ENCODE data around the gene FPGS.
A peak's percentile ranks its signal among the peaks of the same experiment; 100 is the strongest.
"Not testable (repeated sequence)": the region's sequence is repeated elsewhere in the genome, so short reads cannot be mapped to it uniquely, and the experiment has no call there.

The FPGS gene

DNA sequence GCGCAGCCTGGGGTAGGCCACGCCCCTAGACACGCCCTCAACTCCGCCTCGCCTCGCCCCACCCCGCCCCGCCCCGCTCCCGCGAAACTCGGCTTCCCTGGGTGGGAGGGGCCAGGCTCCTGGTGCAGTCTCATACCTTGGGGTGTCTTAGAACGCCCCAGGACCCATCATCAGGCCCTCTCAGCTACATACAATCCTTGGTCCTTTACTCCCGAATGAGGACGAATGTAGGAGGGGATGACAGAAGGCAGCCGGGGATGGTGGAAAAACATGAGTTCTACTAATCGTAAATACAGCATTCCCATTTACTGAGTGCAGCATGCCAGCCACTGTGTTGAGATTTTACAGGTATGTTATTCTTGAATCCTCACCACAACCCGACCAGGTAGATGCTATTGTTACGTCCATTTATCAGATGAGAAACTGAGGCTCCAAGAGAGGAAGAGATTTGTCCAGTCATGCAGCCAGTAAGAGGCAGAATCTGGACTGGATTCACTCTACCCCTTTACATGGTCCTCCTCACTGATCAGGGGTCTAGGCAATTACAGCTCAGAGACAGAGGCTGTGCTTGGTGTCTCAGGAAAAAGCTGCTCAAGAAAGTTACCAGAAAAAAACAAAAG is 31.0 kb upstream of the FPGS start:
- DNase-seq: no peak

- DNase-seq: no peak
Measured at GRCh38 chr9:127772603-127773002, 30.1 kb upstream of the FPGS start.

GRCh38 chr9:127773272-127773671 is 29.4 kb upstream of the FPGS start:
- DNase-seq: peak; percentile 34

- no peak for DNase-seq
Measured at GRCh38 chr9:127773981-127774380, 28.7 kb upstream of the FPGS start.

- DNase-seq: peak; percentile 57
Measured at GRCh38 chr9:127776195-127776923, 26.3 kb upstream of the FPGS start.

- DNase-seq: no peak
Measured at GRCh38 chr9:127776924-127777289, 25.8 kb upstream of the FPGS start.

- no peak for DNase-seq
Measured at GRCh38 chr9:127777368-127777980, 25.2 kb upstream of the FPGS start.

GRCh38 chr9:127778280-127779135 is 24.2 kb upstream of the FPGS start, which contains the start of gene SH2D3C:
SH2D3C (minus strand) TSS chr9:127778666; CDS start chr9:127778627, 39 bp downstream.
- no peak for DNase-seq

GRCh38 chr9:127779136-127779981 is 23.3 kb upstream of the FPGS start:
- DNase-seq: peak; percentile 47

GRCh38 chr9:127780126-127780885 is 22.4 kb upstream of the FPGS start:
- no peak for DNase-seq

GRCh38 chr9:127780909-127781308 is 21.8 kb upstream of the FPGS start:
- DNase-seq: not testable (repeated sequence)

- no peak for DNase-seq
Measured at GRCh38 chr9:127781806-127782205, 20.9 kb upstream of the FPGS start.

DNA sequence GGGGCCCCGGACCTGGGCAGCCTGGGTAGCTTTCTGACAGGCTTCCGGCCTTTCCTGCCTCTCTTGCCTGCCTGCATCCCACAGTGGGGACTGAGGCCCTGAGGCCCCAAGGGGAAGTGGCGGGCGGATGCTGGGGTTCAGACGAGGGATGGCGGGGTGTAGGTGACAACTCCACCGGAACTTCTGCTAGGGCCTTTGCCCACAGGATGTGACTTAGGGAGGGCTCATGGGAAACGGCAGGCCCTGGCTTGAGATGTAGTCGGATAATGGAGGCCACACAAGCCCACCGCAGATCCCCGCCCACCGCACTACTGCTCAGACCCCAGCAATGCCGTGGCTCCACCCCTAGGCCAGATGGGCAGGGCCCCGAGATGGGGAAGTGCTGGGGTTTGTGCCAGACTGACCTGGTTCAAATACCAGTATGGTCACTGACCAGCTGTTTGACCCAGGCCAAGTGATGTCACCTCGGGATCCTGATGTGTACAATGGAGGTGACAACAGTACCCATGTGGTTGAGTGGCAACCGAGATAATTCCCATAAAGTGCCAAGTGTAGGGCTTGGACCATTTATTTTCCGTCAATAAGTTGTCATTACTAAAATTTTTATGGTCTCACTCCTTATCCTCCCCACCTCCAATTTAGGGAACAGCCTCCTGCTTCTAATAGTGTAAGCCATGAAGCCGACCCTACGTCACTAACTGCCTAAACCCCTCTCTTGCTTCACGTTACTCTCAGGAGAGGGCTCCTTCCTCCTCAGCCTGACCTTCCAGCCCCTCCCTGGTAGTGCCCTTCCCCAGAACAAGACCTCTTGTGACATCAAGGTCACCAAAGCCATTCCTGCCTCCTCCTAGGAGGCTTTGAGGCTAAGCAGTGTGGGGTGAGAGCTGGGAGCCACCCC is 19.3 kb upstream of the FPGS start:
- no peak for DNase-seq

- DNase-seq: peak; percentile 92
Measured at GRCh38 chr9:127785023-127785932, 17.4 kb upstream of the FPGS start.

- peak; percentile 95 for DNase-seq
Measured at GRCh38 chr9:127785933-127786772, 16.5 kb upstream of the FPGS start, which contains the start of gene CDK9. CDK9 (plus strand) TSS chr9:127786034; CDS start chr9:127786149, 115 bp downstream.

- no peak for DNase-seq
Measured at GRCh38 chr9:127786773-127787104, 15.9 kb upstream of the FPGS start.

DNA sequence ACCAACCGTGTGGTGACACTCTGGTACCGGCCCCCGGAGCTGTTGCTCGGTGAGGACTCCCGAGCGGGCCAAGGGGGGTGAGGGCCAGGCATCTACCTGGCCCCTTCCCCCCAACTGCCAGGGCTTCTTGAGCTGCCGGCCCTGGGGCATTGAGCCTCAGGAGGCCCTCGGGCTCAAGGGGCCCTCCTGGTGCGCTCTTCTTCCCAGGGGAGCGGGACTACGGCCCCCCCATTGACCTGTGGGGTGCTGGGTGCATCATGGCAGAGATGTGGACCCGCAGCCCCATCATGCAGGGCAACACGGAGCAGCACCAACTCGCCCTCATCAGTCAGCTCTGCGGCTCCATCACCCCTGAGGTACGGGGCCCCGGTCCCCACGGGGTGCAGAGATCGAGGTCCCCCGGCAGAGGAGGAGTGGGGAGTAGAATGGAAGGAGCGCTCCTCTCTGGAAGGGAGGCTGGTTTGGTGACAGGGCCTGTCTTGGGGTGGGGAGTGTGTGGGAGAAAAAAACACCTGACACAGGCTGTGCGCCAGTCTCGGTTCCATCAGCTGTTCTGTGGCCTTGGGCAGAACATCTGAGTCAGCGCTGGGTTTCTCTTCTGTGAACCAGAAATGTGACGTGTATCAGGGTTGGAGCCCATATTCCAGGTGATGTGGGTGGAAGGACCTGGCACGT is 14.2 kb upstream of the FPGS start:
- DNase-seq: no peak

GRCh38 chr9:127789179-127789578 is 13.5 kb upstream of the FPGS start:
- DNase-seq: no peak
